ENCODE measurements around the gene CD82.

The CD82 gene

DNA sequence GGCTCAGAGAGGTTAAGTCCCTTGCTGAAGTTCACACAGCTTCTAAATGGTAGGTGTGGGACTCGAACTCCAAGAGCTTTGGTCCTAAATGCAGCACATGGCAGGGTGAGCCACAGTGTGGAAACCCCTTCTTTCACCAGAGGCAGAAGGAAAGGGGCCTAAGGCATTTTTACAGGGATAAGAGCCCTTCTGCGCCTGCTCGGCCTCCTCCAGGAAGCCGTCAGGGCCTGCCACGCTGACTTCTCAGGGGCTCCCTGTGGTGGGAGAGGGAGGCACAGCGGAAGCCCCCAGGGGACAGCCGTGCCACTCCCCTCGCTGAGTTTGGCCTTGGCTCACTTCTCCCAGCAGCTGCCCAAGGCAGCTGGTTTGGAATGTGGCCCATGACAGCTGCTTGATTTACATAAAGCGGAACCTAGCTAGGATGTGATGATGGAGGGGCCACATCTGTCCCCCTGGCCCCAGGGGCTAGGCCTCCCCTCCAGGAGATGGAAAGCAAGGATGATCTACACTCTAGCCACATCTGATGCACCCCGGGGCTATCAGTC lies 35.4 kb downstream of the CD82 start:
- H3K27ac ChIP-seq, result no peak overlapping the region
- TF ChIP-seq, protein P1, sequence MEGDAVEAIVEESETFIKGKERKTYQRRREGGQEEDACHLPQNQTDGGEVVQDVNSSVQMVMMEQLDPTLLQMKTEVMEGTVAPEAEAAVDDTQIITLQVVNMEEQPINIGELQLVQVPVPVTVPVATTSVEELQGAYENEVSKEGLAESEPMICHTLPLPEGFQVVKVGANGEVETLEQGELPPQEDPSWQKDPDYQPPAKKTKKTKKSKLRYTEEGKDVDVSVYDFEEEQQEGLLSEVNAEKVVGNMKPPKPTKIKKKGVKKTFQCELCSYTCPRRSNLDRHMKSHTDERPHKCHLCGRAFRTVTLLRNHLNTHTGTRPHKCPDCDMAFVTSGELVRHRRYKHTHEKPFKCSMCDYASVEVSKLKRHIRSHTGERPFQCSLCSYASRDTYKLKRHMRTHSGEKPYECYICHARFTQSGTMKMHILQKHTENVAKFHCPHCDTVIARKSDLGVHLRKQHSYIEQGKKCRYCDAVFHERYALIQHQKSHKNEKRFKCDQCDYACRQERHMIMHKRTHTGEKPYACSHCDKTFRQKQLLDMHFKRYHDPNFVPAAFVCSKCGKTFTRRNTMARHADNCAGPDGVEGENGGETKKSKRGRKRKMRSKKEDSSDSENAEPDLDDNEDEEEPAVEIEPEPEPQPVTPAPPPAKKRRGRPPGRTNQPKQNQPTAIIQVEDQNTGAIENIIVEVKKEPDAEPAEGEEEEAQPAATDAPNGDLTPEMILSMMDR (IDR thresholded peaks at IDR 0.05), result no peak
- no peak for TF ChIP-seq ZFX (IDR thresholded peaks at IDR 0.05; ENCODE audit: borderline replicate concordance)

DNA sequence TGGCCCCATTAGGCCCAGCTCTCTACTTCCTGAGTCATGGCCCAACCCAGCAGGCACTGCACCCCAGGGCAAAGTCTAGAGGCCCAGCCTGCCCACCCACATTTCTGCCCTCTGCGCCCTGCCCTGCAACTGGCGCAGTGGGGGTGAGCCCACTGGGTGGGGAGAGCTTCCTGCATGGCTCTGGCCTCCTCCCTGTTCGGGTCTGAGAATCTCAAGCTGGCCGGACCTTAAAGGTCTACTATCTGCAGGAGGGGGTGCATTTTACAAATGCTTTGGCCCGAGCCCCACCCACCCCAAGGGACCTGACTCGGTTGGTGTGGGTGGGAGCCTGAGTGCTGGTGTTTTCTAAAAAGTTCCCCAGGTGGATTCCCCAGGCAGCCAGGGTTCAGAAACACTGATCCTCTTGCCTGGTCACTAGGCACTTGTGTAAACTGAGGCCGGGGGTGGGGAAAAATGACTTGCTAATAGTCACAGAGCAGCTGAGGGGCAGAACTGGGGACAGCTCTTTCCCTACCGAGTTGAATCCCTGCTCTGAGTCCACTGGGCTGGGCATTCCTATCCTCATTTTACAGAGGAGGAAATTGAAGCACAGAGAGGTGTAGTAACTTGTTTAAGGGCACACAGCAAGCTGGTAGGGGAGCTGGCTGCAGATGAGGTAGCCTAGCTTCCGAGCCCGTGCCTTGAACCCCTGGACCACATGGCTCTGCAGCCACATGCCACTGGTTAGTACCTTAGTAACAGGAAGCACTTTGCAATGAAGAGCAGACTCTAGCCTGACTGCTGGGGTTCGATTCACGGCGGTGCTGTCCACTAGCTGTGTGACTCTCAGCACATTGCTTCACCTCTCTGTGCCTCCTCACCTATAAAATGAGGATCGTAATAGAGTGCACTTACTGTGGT lies 36.3 kb downstream of the CD82 start:
- no peak overlapping the region for H3K27ac ChIP-seq
- no peak for TF ChIP-seq ZFX (IDR thresholded peaks at IDR 0.05; ENCODE audit: borderline replicate concordance)
- TF ChIP-seq, protein P1 (IDR thresholded peaks at IDR 0.05), result no peak

DNA sequence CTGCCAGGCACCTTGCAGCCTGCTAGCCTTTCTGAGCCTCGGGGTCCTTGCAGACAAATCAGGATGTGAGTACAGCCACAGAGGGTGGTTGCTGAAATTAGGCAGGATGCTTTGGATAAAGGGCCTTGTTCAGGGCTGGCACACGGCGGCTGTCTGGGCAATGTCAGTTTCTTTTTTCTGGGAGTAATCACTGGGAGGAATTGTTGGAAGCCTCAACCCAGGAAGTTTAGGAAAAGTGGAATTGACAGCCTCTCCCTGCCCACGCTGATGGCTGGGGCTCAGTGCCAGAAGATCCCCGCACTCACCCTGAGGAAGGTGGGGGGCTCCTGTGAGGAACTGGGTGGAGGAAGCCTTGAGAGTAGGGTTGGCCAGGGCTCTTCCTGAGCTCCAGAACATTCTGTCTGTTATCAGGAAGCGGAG lies 37.4 kb downstream of the CD82 start:
- TF ChIP-seq ZFX (IDR thresholded peaks at IDR 0.05; ENCODE audit: borderline replicate concordance), result no peak
- TF ChIP-seq, protein P1 (IDR thresholded peaks at IDR 0.05), result no peak
- H3K27ac ChIP-seq, result no peak overlapping the region

DNA sequence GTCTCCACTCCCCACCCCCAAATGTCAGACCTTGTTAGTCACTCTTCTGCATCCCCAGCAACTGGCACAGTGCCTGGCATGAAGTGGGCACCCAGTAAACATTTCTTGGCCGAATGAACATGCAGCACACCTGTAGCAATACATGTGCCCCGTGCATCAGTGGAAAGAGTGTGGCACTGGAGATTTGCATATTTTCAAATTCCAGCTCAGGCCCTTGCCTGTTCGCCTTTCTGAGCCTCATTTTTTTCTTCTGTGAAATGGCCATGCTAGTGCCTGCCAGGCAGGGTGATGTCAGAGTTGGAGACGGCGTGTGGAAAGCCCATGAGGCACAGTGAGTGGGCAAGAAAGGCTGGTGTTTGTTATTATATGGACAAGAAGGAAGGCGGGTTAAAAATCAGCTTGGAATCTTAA lies 38.7 kb downstream of the CD82 start:
- TF ChIP-seq, protein P1 (IDR thresholded peaks at IDR 0.05), result no peak
- TF ChIP-seq ZFX (IDR thresholded peaks at IDR 0.05; ENCODE audit: borderline replicate concordance), result no peak
- no peak overlapping the region for H3K27ac ChIP-seq

DNA sequence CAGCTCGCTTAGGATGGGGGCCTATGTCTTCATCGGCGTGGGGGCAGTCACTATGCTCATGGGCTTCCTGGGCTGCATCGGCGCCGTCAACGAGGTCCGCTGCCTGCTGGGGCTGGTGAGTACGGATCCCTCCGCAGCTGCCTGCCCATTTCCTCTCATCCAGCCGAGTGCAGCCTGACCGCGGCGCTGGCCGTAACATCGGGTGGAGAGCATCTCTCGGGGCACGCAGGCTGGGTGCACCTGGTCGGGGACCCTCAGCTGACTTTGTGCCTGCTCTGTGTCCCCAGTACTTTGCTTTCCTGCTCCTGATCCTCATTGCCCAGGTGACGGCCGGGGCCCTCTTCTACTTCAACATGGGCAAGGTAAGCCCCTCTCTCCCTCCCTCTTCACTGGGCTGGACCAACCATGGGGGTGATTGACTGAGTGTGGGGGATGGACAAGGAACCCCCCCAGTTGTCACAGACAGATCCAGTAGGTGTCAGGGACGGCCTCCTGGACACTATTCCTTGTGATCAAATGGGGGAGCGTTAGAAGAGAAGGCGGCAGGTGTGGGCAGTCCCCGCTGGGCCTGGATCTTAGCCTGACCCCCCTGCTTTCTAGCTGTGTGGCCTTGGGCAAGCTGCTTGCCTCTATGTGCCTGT lies 39.7 kb downstream of the CD82 start:
- H3K27ac ChIP-seq, result no peak overlapping the region
- no peak for TF ChIP-seq ZFX (IDR thresholded peaks at IDR 0.05; ENCODE audit: borderline replicate concordance)
- TF ChIP-seq, protein P1 (IDR thresholded peaks at IDR 0.05), result no peak

DNA sequence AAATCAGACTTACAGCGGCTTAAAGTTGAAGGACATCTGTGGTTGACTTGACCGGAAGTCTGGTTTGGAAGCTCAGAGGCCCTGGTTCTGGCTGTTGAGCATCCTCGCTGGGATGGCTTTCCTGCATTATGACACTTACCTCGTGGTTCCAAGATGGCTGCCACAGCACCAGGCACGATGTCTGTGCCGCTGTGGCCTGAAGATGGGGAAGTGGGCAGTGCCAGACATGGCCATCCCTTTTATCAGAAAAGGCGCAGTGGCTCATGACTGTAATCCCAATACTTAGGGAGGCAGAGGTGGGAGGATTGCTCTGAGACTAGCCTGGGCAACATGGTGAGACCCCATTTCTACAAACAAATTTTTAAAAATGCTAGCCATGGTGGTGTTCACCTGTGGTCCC lies 40.5 kb downstream of the CD82 start:
- no peak overlapping the region for H3K27ac ChIP-seq

More for the DNA sequence above, 40.5 kb downstream of the CD82 start:
- TF ChIP-seq, protein P1 (IDR thresholded peaks at IDR 0.05), result no peak
- TF ChIP-seq ZFX (IDR thresholded peaks at IDR 0.05; ENCODE audit: borderline replicate concordance), result no peak
